DMS 273 (cell line): ENCODE data around the gene TTC3.
"Not testable (repeated sequence)": the region's sequence is repeated elsewhere in the genome, so short reads cannot be mapped to it uniquely, and the experiment has no call there.

Experiments
- DNase-seq: peaks from one replicate; lab custom pipeline; 2025; ENCODE audit not compliant: unreplicated experiment; lab: John Stamatoyannopoulos, UW

Gene TTC3

GRCh38 chr21:37087188-37087587, 14.1 kb downstream of the TTC3 start:
- peak; percentile 40 for DNase-seq

- DNase-seq: no peak
Observed at GRCh38 chr21:37088186-37088735, 15.2 kb downstream of the TTC3 start.

GRCh38 chr21:37093977-37094376, 20.9 kb downstream of the TTC3 start:
- DNase-seq: no peak

DNA sequence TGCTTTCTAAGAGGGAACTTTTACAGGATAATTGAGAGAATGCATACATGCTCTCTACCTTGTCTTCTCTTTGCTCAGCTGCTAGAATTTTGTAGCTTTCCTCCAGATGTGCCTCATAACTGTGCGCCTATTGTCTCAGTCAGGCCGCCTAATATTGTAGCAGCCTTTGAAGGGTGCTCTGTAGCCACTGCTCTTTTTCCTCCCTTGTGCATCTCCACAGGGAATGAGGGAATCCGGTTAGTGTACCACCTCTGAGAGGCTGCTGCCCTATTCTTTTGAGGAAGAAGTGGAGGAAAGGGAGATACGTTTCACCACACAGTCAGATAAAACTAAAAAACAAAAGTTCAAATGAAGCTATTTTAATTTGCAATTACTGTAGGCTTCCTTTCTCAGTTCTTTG, 22.8 kb downstream of the TTC3 start:
- DNase-seq: no peak

DNA sequence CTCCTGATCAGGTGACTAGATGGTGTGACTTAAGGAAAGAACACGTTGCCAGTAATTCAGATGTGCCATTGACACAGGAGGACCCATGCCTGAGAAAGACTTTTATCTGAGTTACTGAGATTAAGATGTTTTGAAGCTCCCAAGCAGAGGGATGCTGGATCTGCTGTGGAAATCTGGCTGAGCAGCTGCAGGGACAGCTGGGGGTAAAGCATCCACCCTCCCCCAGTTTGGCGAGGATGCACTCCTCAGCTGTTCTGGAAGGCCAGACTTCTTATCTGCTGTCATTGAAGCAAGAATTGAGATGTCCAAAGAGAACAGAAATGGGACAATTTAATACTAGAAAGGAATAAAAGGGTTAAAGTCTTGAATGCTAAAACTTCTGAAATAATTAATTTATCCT, 25.7 kb downstream of the TTC3 start:
- peak; percentile 64 for DNase-seq

DNA sequence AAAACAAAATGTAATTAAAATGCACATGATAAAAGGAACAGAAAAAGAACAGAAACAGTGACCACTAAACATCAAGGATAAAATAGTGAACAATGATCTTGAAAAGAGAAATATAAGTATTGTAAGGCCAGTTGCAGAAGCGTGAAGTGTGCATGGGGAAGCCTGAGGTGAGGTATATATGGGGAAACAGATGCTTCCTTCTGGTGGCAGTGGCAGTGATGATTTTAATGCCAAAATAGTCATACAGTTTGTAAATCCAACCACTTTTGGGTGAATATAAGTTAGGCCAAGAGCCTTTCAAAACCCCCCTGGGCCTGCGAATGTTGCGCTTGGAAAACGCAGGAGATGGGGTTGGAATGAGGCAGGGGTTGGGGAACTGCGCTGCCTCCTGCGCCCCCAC, 27.3 kb downstream of the TTC3 start:
- DNase-seq: no peak

DNA sequence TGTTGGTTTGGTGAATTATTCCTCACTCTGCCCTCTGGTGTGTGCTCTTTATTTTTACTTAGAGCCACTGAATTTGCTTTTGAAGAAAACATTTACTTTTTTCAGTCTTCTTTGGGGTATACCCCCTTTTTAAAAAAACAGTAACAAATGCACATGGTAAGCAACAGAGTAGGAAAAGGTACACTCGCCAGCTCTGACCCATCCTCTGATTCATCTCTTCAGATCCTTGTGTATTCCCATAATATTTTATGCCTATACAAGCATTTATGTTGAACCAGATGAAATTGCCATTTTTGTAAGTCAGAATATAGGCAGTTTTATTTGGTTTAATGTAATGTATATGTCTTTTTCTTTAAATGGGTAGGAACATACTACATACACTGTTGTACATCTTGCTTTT, 28.3 kb downstream of the TTC3 start:
- no peak for DNase-seq

DNA sequence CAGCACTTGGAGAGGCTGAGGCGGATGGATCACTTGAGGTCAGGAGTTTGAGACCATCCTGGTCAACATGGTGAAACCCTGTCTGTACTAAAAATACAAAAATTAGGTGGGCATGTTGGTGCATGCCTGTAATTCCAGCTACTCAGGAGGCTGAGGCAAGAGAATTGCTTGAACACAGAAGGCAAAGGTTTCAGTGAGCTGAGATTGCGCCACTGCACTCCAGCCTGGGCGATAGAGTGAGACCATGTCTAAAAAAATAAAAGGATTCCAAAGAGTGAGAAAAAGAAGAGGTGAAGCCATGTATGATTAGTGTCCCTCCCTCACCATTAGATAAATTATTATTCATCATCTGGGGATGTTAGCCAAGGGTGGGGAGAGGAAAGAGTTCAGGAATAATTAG, 29.7 kb downstream of the TTC3 start:
- DNase-seq: not testable (repeated sequence)

DNA sequence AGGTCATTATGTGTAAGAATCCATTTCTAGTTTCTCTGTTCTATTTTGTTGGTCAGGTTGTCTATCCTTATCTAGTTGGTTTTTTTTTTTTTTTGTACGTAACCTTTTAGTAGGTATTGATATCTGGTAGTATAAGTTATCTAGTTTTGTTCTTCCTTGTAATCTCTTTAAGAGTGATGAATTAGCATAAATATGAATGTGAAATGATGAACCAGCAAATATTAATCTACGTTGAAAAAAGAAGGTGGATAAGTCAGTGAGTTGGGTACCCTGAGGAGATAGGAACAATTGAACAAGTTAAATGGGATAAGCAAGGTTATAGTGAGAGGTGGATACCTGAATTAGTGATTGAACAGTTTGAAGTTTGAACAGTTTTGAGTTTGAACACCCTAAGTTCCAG, 33.9 kb downstream of the TTC3 start:
- DNase-seq: no peak

- DNase-seq: not testable (repeated sequence)
Observed at GRCh38 chr21:37111029-37111428, 38.0 kb downstream of the TTC3 start.

GRCh38 chr21:37114301-37114700, 41.2 kb downstream of the TTC3 start:
- DNase-seq: not testable (repeated sequence)

DNA sequence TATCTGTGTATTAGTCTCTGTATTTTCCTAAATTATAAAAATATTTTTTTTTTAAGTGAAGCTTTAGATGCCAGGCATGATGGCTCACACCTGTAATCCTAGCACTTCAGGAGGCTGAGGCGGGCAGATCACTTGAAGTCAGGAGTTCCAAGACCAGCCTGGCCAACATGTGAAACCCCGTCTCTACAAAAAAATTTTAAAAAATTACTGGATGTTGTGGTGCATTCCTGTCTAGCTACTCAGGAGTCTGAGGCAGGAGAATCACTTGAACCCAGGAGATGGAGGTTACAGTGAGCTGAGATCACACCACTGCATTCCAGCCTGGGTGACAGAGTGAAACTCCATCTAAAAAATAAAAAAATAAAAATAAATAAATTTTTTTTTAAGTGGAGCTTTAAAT, 43.4 kb downstream of the TTC3 start:
- not testable (repeated sequence) for DNase-seq

- no peak for DNase-seq
Observed at GRCh38 chr21:37117204-37117603, 44.1 kb downstream of the TTC3 start.

DNA sequence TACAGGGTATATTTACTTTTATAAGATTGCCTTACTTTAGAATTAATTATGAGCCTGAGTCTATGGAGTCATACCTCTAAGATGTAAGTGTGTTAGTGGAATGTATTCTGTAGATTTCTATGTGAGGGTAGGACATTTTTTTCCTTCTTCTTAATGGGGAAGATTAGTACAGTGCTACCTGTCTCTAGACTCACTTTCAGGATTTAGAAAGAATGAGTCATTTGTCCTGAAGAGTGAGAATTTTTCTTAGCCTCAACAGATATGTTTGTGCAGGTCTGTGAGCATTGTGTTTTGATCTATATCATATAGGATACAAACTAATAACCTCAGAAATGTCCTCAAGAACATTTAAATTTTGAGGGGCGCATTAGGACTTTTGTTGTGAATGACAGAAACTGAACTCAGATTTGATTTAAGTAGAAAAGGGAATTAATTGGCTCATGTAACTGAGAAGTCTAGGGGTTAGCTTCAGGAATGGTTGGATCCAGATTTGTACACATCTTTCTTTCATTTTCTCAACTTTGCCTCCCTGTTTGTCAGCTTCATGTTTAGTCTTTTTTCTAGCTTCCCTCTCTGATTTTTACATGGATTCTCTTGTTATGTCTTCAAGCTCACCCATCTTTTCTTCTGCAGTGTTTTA, 45.3 kb downstream of the TTC3 start:
- no peak for DNase-seq

DNA sequence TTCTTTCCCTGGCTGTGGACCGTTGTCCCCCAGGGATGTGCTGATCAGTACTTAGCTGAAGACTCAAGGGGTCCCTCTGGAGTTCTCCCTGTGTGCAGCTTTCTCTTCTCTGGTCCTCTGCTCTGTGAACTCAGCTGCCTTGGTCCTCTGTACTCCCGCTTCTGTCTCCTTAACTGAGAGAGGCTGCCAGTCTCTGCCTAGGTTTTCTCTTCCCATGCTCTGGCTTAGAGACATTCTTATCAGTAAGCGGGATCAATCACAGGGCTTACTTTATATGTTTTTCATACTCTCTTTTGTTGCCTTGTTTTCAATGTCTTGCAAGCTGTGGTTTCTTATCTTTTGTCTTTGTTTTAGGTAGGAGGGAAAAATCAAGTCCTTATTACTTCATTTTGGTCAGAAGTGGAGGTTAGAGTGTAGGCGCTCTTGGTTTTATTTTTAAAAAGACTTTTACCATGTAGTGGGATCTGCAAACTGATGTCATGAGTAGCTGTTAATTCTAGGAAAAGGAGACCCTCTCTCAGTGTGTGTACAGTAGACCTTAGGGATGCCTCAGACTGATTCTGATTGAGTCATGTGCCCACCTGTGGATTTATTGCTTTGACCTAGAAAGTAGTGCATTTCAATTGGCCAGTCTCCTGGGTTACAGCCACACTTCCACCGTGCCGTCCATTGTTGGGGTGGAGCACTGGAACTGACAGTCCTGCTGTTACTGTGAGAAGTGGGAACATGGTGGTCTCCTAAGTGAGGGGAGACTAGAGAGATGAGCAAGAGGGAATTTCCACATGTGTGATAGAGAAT, 46.6 kb downstream of the TTC3 start:
- DNase-seq: no peak

DNA sequence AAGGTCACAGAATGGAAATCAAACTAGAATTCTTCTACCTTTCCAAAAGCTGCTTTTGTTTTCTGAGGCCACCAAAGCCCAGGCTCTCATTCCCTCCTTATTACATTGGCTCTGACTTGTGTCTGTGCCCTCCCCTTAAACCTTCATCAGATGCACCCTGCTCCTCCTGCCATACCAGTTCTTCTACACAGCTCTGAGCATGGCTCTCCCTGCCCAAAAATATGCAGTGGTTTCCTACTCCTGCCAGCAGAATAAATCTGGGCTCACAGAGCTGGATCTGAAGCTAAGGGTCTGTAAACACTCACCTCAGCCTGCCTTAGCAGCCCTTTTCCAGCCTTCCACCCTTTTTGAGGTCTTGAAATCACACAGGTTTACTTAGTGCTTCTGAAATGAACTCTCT, 55.0 kb downstream of the TTC3 start:
- no peak for DNase-seq

GRCh38 chr21:37130971-37131370, 57.9 kb downstream of the TTC3 start:
- DNase-seq: no peak

- no peak for DNase-seq
Observed at GRCh38 chr21:37136261-37136660, 63.2 kb downstream of the TTC3 start.

DNA sequence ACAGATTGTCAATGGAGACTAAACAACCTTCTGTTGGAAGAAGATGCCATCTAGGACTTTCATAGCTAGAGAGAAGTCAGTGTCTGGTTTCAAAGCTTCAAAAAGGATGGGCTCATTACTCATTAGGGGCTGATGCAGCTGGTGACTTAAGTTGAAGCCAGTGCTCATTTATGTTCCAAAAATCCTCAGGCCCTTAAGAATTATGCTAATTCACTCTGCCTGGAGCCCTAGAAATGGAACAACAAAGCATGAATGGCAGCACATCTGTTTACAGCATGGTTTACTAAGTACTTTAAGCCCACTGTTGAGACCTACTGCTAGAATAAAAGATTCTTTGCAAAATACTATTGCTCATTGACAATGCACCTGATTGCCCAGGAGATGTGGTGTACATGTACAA, 63.7 kb downstream of the TTC3 start:
- DNase-seq: no peak

DNA sequence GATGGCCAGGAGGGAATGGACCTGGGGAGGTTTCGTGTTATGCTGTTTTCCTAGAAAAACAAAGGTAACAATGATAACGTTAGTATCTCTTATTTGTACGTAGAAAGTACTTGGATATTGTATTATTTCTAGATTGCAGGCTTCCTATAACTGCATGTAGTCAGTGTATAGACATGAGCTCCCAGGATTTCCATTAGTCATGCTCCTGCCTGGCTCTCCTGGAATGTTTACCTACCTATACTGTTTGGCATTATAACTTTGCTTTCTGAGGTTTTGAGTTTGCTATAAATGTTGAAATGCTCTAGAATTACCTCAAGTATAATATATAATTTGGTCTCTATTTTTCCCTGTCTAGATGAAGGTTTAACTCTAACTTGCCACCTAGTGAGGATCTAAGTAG, 66.1 kb downstream of the TTC3 start:
- no peak for DNase-seq

- no peak for DNase-seq
Observed at GRCh38 chr21:37139902-37140301, 66.8 kb downstream of the TTC3 start.

DNA sequence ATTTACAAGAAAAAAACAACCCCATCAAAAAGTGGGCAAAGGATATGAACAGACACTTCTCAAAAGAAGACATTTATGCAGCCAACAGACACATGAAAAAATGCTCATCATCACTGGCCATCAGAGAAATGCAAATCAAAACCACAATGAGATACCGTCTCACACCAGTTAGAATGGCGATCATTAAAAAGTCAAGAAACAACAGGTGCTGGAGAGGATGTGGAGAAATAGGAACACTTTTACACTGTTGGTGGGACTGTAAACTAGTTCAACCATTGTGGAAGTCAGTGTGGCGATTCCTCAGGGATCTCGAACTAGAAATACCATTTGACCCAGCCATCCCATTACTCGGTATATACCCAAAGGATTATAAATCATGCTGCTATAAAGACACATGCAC, 70.3 kb downstream of the TTC3 start:
- DNase-seq: not testable (repeated sequence)
